ENCODE measurements around the gene RCAN3.

RCAN3 gene

GRCh38 chr1:24567792-24568388, 65.3 kb downstream of the RCAN3 start:
- Histone ChIP-seq H3K9ac (ENCODE audit: low read length) (no peak overlapping the region), H3K4me1 (ENCODE audit: control insufficient read depth, insufficient read depth, low read length) (no peaks in the 10 kb centered on the region), H3K36me3 (ENCODE audit: control insufficient read depth, insufficient read depth, low read length, severe bottlenecking) (no peaks in the 10 kb centered on the region), H3K27me3 (replicated peaks; ENCODE audit: control insufficient read depth, insufficient read depth, low read length) (peaks cover 21% of the 10 kb centered on the region), H3K4me3 (ENCODE audit: low read length) (no peak overlapping the region), H3K9me3 (ENCODE audit: control insufficient read depth, low read length) (no peaks in the 10 kb centered on the region)
- DNase-seq (ENCODE audit: low read depth): peak; percentile 49

- no peaks in the 10 kb centered on the region for H3K9me3 ChIP-seq (ENCODE audit: control insufficient read depth, low read length)
- no peak overlapping the region for H3K9ac ChIP-seq (ENCODE audit: low read length)
- H3K27me3 ChIP-seq (replicated peaks; ENCODE audit: control insufficient read depth, insufficient read depth, low read length): peaks cover 17% of the 10 kb centered on the region
- no peaks in the 10 kb centered on the region for H3K36me3 ChIP-seq (ENCODE audit: control insufficient read depth, insufficient read depth, low read length, severe bottlenecking)
- no peaks in the 10 kb centered on the region for H3K4me1 ChIP-seq (ENCODE audit: control insufficient read depth, insufficient read depth, low read length)
- no peak for DNase-seq (ENCODE audit: low read depth)
- no peak overlapping the region for H3K4me3 ChIP-seq (ENCODE audit: low read length)
Measured at GRCh38 chr1:24568475-24568874, 65.8 kb downstream of the RCAN3 start.

- H3K36me3 ChIP-seq (ENCODE audit: control insufficient read depth, insufficient read depth, low read length, severe bottlenecking): no peaks in the 10 kb centered on the region
- no peak overlapping the region for H3K4me3 ChIP-seq (ENCODE audit: low read length)
- no peaks in the 10 kb centered on the region for H3K9me3 ChIP-seq (ENCODE audit: control insufficient read depth, low read length)
- no peak for DNase-seq (ENCODE audit: low read depth)
- no peaks in the 10 kb centered on the region for H3K4me1 ChIP-seq (ENCODE audit: control insufficient read depth, insufficient read depth, low read length)
- H3K9ac ChIP-seq (ENCODE audit: low read length): no peak overlapping the region
- H3K27me3 ChIP-seq (replicated peaks; ENCODE audit: control insufficient read depth, insufficient read depth, low read length): peaks cover 20% of the 10 kb centered on the region
Measured at GRCh38 chr1:24570265-24571125, 67.9 kb downstream of the RCAN3 start.

- no peak for DNase-seq (ENCODE audit: low read depth)
- Histone ChIP-seq H3K9ac (ENCODE audit: low read length) (no peak overlapping the region), H3K27me3 (replicated peaks; ENCODE audit: control insufficient read depth, insufficient read depth, low read length) (peaks cover 23% of the 10 kb centered on the region), H3K9me3 (ENCODE audit: control insufficient read depth, low read length) (no peaks in the 10 kb centered on the region), H3K4me1 (ENCODE audit: control insufficient read depth, insufficient read depth, low read length) (no peaks in the 10 kb centered on the region), H3K4me3 (ENCODE audit: low read length) (no peak overlapping the region), H3K36me3 (ENCODE audit: control insufficient read depth, insufficient read depth, low read length, severe bottlenecking) (no peaks in the 10 kb centered on the region)
Measured at GRCh38 chr1:24572301-24572700, 69.7 kb downstream of the RCAN3 start.

GRCh38 chr1:24575905-24576587, 73.4 kb downstream of the RCAN3 start:
- H3K9me3 ChIP-seq (ENCODE audit: control insufficient read depth, low read length): peaks cover 10% of the 10 kb centered on the region
- DNase-seq (ENCODE audit: low read depth): no peak
- H3K4me1 ChIP-seq (ENCODE audit: control insufficient read depth, insufficient read depth, low read length): no peaks in the 10 kb centered on the region
- H3K36me3 ChIP-seq (ENCODE audit: control insufficient read depth, insufficient read depth, low read length, severe bottlenecking): no peaks in the 10 kb centered on the region
- peaks cover 30% of the 10 kb centered on the region for H3K27me3 ChIP-seq (replicated peaks; ENCODE audit: control insufficient read depth, insufficient read depth, low read length)
- no peak overlapping the region for H3K4me3 ChIP-seq (ENCODE audit: low read length)
- H3K9ac ChIP-seq (ENCODE audit: low read length): no peak overlapping the region

GRCh38 chr1:24578846-24579245, 76.2 kb downstream of the RCAN3 start:
- H3K36me3 ChIP-seq (ENCODE audit: control insufficient read depth, insufficient read depth, low read length, severe bottlenecking): no peaks in the 10 kb centered on the region
- H3K9ac ChIP-seq (ENCODE audit: low read length): no peak overlapping the region
- H3K4me3 ChIP-seq (ENCODE audit: low read length): no peak overlapping the region
- DNase-seq (ENCODE audit: low read depth): no peak
- H3K27me3 ChIP-seq (replicated peaks; ENCODE audit: control insufficient read depth, insufficient read depth, low read length): peaks cover 38% of the 10 kb centered on the region
- peaks cover 17% of the 10 kb centered on the region for H3K9me3 ChIP-seq (ENCODE audit: control insufficient read depth, low read length)
- no peaks in the 10 kb centered on the region for H3K4me1 ChIP-seq (ENCODE audit: control insufficient read depth, insufficient read depth, low read length)

GRCh38 chr1:24580756-24581155, 78.1 kb downstream of the RCAN3 start:
- H3K4me1 ChIP-seq (ENCODE audit: control insufficient read depth, insufficient read depth, low read length): no peaks in the 10 kb centered on the region
- no peak for DNase-seq (ENCODE audit: low read depth)
- H3K36me3 ChIP-seq (ENCODE audit: control insufficient read depth, insufficient read depth, low read length, severe bottlenecking): no peaks in the 10 kb centered on the region
- H3K4me3 ChIP-seq (ENCODE audit: low read length): no peak overlapping the region
- H3K9me3 ChIP-seq (ENCODE audit: control insufficient read depth, low read length): peaks cover 17% of the 10 kb centered on the region
- H3K27me3 ChIP-seq (replicated peaks; ENCODE audit: control insufficient read depth, insufficient read depth, low read length): peaks cover 47% of the 10 kb centered on the region
- no peak overlapping the region for H3K9ac ChIP-seq (ENCODE audit: low read length)

- H3K4me1 ChIP-seq (ENCODE audit: control insufficient read depth, insufficient read depth, low read length): no peaks in the 10 kb centered on the region
- no peak overlapping the region for H3K4me3 ChIP-seq (ENCODE audit: low read length)
- H3K9ac ChIP-seq (ENCODE audit: low read length): no peak overlapping the region
- peaks cover 11% of the 10 kb centered on the region for H3K9me3 ChIP-seq (ENCODE audit: control insufficient read depth, low read length)
- H3K36me3 ChIP-seq (ENCODE audit: control insufficient read depth, insufficient read depth, low read length, severe bottlenecking): no peaks in the 10 kb centered on the region
- H3K27me3 ChIP-seq (replicated peaks; ENCODE audit: control insufficient read depth, insufficient read depth, low read length): peaks cover 41% of the 10 kb centered on the region
- DNase-seq (ENCODE audit: low read depth): no peak
Measured at GRCh38 chr1:24584171-24584647, 81.6 kb downstream of the RCAN3 start.

- Histone ChIP-seq H3K36me3 (ENCODE audit: control insufficient read depth, insufficient read depth, low read length, severe bottlenecking) (no peaks in the 10 kb centered on the region), H3K9ac (ENCODE audit: low read length) (no peak overlapping the region), H3K27me3 (replicated peaks; ENCODE audit: control insufficient read depth, insufficient read depth, low read length) (peaks cover 37% of the 10 kb centered on the region), H3K4me3 (ENCODE audit: low read length) (no peak overlapping the region), H3K4me1 (ENCODE audit: control insufficient read depth, insufficient read depth, low read length) (no peaks in the 10 kb centered on the region), H3K9me3 (ENCODE audit: control insufficient read depth, low read length) (peaks cover 6% of the 10 kb centered on the region)
- DNase-seq (ENCODE audit: low read depth): no peak
Measured at GRCh38 chr1:24586119-24586518, 83.5 kb downstream of the RCAN3 start.

- peak; percentile 41 for DNase-seq (ENCODE audit: low read depth)
- Histone ChIP-seq H3K9ac (ENCODE audit: low read length) (no peak overlapping the region), H3K4me1 (ENCODE audit: control insufficient read depth, insufficient read depth, low read length) (no peaks in the 10 kb centered on the region), H3K4me3 (ENCODE audit: low read length) (no peak overlapping the region), H3K9me3 (ENCODE audit: control insufficient read depth, low read length) (peaks cover 4% of the 10 kb centered on the region), H3K36me3 (ENCODE audit: control insufficient read depth, insufficient read depth, low read length, severe bottlenecking) (no peaks in the 10 kb centered on the region), H3K27me3 (replicated peaks; ENCODE audit: control insufficient read depth, insufficient read depth, low read length) (peaks cover 33% of the 10 kb centered on the region)
Measured at GRCh38 chr1:24586970-24587820, 84.6 kb downstream of the RCAN3 start.
